Stimulated activated CD4-positive, alpha-beta T cell treated with anti-CD3 and anti-CD28 coated beads, Interleukin-2, amount 100 ng/mL, for 24 hours (primary cell): Measurements from ENCODE around the gene CDH4.

ENCODE experiments used
- DNase-seq, 2 donors: peaks; one replicate each; pipeline ENCODE4 v3.0.0-alpha.2; 2020

The CDH4 gene

DNA sequence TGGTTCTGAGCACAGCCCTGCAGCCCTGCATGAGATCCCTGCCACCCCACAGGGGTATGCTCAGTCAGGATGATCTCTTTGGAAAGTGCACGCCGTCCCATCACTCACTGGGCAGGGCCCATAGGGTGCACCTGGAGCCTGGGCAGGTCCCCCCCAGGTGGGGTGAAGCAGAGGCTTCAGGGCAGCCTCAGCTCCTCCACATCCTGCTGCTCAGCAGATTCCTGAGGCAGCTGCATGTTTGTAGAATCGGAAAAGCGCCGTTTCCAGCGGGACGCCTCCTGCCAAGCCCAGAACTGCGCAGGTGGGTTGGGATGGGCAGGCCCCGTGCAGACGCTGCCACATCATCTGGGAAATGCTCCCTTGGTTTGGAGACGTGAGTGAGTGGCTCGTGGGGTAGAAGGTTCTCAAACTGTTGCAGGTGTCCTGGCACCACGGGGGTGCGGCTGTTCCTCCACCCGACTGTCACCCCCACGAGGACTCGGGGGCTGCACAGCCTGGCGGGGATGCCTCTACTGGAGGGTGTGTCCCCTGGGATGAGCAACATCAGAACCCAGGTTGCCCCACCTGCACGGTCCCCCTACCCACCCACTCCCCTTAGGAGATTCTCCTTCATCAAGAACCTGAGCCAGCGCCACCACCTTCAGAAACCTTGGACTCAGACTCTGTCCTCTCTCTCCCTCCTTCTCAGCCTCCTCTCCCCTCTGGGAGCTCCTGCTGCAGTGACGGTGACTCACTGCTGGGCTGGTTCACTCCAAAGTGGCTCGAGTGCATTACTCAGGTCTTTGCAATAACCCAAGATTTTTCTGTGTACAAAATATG lies 479.5 kb downstream of the CDH4 start:
- DNase-seq = no peak

DNA sequence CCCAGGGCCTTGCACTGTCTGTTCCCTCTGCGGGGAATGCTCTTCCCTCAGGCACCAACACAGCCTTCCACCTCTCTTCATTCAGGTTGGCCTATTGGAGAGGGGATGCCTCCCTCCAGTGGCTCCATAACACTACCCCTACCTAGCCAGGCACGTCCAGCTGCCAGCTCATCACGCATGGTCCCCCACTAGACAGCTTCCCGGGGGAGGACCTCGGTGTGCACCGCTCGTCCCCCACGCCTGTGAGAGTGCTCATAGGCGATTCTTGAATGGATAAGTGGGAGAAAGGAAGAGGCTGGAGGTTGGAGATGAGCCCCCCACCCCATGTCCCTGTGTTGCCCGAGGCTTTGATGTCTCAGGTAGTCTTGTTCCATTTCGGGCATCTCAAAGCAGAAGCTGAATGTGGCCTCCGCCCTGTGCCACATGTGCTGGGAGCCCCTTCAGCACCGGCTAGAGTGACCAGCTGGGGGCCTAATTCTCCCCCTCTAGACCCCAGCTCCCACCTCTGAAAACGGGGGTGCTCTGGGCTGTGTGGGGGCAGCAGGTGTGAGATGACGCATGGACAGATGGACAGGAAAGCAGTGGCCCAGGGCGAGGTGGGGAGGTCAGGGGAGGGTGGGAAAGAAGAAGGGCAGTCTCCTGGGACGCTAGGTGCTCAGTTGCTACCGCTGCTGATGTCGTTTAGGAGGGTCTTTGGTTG lies 480.6 kb downstream of the CDH4 start:
- DNase-seq = no peak

DNA sequence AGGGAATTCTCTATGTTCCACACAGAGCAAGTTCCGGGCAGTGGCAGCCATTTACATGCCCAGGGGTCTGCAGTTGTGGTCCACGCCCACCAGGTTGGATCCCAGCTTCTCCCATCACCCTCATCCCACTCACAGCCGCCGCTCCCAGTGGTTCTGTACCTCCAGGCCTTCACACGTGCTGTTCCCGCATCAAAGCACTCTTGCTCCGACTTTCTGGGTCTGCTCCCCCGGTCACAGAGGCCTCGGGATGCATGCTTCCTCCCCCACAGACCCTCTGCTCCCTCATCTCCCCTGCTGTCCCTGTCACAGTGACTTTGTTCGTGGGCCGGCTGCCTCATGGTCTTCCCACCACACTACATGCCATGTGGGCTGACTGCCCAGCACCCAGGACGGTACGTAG lies 481.2 kb downstream of the CDH4 start:
- DNase-seq = no peak

DNA sequence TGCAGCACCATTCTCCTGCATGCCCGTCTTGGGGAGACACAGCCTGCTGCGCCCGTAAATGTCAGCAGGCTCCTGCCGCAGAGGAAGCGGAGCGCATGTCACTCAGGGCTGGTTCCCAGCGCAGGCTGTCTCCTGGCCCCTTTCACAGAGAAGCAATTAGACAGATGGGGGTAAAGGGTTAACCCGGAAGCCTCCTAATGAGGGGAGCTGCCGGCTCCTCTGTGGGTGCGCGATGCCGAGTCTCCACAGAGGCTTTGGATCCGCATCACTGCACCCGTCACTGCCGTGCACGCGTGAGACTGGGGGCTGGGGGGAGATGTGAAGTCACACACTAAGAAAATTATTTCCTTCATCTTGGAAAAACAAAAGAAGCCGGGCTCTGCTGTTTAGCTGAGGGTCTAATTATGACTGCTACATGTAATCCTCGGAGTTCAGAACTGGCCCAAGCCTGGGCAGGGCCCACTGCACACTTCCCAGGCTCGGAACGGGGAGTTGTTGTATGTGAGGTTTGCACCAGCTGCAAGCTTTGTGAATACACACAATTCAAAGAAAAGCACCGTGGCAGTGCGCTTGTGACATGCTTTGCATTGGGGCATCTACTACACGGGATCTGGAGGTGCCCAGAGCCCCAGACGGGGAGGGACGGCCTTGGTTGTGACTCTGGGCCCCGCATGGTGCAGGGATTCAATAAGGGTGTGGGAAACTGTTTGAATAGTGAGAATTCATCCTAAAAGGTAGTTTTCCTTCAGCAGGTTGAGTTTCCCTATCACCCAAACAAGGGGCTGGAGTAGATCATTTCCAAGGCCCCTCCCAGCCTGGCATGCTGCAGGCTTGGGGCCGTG lies 482.1 kb downstream of the CDH4 start:
- no peak for DNase-seq

DNA sequence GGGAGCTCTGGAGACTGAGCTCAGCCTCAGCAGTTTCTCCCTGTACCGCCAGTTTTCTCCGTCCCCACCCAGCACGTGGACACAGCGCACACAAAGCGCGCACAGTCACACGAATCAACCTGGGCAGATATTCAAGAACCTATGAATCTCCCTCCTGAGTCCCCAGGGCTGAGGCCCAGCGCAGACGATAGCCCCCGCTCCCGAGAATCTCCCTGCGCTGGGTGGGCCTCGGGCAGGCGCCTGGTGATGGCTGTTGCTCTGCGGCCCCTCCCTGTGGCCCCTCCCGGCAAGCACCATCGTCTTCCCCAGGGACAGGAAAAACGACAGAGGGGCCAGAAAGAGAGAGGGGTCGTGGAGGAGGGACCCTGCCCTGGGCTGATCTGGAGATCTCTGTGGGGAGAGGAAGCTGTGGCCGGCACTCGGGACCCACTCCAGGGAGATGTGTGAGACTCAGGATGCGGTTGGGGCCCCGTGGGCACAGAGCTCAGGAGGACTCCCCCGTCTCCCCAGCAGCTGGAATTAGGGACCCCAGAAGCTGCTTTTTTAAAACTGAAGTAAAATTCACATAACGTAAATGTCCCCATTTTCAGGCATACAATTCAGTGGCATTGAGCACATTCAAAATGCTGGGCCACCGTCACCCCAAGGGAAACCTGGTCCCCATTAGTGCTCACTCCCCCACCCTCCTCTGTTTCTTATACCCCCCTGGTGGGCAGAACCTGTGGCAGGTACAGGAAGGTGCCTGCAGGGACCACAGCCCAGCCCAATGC lies 482.9 kb downstream of the CDH4 start:
- DNase-seq = no peak

DNA sequence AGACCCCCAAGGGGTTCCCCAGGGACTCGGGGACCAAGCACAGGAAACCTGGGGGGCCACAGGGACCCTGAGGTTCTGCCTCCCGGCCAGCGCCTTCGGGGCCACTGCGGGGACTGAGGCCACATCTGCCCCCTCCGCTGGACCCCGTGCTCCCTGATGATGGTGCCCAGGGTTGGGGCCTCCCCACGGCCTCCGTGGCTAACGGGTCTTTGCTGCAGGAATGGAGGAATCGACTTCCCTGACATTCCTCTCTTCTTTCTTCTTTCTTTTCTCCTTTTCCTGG lies 483.4 kb downstream of the CDH4 start:
- no peak for DNase-seq

DNA sequence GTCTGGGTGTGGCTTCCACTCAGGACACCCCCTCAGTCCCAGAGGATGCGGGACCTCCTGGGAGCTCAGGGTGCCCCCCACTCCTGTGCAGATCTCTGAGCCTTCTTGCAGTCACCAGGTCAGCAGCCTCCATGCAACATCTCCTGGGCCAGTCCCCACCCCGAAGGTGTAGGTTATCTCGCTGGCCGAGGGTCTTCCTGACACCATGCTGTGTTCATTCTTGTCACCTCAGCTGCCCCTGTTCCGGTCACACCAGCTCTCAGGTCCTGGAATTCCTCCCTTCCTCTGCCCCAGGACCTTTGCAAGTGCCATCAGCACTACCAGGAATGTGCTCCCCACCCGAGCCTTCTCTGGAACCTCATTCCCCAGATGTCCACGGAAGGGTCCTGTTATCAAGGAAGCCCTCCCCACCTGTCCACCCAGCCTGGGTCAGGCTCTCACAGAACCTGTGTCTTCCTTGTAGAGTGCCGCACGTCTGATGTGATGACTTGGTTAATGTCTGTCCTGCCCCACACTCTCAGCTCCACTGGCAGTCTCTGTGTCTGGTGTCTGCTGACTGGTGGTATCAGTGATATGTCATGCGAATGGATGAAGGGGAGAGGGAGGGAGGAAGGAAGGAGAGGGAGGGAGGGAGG lies 484.1 kb downstream of the CDH4 start:
- DNase-seq = no peak

DNA sequence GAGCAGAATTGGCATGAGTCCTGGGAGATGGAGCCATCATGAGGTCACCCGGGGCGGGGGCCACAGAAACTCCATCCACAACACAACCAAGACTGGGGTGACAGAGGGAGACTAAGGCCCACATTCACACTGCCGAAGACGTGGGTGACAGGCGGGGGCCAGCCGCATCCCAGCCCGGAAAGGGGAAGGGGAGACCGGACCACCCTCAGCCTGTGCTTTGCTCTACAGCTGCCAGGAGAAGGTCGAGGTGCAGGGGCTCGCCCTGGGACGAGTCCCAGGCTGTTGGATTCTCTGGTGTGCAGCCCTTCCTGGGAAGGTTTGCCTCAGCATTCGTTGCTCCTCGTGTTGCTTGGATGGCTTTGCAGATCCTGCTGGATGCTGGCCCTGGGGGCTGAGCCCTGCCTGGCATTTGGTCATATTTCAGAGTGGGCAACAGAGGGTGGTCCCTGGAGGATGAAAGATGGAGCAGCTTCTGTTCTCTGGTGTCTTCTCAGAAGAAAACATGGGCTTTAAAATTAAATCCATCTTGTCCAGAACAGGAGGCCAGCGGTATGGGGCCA lies 484.8 kb downstream of the CDH4 start:
- DNase-seq = no peak

DNA sequence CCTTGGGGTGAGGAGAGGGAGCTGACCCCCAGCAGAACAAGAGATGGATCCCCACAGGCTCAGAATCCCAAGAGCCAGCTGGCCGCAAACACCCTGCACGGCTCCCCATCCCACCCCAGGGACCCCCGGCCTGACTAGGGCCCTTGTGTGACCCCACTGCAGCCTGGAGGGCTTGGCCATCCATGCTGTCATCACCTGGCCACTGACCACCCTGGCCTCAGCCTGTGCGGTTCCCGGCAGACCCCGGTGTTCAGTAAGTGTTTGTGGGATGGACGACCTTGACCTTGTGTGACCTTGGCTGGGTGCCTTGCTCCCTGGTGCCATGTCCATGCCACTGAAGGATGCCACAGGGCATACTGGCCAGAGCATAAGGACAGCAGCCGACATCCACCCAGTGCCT lies 485.3 kb downstream of the CDH4 start:
- no peak for DNase-seq

DNA sequence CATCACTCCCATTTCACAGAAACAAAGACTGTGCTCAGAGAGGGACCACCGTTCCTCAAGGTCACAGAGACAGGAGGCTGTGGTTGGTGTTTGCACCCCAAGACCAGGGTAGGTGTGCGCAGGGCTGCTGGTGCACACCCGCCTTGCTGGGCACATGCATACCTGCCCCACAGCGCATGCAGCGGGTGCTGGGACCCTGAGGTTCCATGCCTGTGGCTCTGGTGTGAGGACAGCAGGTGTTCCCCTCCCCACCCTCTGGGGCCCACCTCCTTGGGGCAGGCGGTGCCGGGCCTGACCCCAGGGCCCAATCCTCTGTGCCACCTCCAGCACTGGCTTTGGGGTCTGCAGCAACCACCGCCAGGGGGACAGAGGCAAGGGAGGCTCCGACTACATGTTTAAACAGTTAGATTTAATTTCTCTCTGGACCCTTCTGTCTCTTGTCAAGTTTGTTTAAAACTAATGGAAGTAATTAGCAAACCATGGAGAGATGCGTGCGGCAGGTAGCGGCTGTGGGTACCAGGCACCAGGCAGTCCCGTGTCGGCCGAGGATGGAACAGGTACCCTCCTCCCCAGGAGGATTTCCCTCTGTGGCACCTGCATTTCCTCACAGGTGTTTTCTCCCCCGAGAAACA lies 485.9 kb downstream of the CDH4 start:
- no peak for DNase-seq

DNA sequence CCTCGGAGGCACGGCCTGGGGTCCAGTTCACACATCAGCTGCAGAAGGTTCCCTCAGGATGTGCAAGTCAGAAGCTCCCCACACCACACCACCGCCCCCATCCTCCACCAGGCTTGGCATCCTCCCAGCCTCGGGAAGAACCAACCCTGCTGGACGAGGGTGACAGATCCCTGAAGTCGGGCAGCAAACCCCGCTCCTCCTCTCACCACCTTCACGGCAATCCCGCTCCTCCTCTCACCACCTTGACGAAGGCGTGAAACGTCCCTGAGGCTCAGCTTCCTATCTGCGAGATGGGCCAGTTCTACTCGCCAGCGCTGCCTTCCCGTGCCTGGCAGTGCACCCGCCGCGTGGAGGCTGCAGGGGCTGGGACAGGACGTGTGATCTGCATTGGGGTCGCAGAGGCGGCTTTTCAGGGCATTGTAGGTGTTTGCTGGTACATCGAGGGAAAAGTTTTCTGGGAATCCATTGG lies 486.6 kb downstream of the CDH4 start:
- DNase-seq = no peak

DNA sequence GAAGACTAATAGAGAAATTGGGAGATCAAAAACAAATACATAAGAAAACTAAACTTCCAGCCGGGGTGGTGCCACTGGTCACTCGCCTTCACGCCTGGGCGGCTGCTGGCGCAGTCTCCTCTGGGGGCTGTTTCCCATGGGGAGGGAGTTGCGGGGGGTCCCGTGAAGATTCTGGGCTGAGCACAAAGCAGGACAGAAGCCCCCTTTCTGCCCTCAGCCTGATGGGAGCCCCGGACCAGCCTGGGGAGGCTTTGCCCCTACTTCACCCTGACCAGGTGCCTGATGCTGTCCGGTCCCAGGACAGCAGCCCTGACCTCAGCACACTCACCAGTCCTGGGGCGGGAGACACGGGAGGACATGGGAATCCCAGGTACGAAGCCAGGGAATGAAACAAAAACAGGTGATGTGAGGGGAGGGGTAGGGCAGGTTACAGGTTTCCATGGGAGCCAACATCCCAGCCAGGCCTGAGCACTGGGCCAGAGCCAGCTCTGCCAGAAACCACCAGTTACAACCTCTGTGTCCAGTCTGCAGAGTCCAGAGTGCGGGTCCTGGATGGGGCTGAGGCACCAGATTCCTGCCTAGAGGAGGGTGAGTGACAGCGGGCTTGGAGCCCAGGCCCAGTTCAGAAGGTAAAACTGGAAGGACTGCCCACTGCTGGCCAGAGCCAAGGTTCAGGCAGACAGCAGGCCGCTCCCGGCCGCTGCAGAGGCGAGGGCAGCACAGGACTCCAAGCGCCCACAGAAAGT lies 487.2 kb downstream of the CDH4 start:
- DNase-seq = no peak

DNA sequence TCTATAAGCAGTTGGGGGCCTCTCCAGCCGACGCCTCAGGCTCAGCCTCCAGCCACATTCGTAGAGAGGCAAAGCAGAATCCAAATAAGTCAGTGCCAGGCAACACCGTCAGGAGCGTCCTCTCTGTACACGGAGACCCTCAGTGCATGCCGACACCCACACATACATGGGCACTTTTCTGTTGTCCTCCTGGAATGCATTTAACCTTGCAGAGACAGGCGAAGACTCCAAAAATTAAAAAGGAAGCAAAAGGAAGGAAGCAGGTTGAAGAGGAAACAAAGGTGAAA lies 487.7 kb downstream of the CDH4 start:
- no peak for DNase-seq

DNA sequence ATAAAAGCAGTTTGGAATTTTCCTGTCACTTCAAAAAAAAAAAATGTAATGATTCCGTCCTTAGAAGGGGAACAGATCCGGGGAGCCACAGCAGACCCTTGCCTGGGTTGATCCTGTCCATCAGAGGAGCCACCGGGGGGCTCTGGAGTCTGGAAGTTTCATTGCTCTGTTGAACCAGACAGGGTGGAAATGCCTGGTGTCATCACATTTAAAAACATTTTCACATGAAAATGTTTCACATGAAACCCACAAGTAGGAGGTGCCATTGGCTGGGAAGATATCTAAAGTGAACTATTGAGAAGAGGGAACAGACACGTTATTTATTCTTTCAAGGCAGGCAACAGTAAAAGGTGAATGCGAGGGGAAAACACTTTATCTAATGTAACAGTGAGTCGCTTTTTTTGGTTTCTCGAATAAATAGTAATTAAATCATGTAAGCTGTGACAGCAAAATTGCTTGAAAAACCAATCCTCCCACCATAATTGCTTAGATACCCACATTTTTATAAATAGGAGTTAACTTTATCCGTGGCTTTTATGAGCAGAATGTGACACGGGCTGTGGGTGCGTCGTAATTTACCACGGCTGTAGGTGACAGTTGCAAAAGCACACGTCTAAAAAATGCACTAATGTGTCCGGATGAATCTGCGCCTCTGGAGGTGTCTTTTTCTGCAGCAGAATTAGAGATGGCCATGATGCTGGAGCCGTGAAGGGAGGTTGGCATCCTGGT lies 490.2 kb downstream of the CDH4 start:
- no peak for DNase-seq

DNA sequence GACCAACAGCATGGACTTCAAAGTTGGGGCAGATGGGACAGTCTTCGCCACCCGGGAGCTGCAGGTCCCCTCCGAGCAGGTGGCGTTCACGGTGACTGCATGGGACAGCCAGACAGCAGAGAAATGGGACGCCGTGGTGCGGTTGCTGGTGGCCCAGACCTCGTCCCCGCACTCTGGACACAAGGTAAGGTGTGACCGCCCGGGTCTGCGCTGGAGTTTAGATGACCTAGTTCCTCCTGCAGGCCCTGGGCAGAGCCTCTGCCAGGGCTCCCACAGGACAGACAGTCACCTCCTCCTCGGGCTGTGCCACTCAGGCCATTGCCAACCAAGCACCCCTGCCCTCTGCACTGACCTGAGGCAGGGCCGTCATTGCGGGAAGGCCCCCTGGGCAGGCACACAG lies 491.5 kb downstream of the CDH4 start:
- DNase-seq = no peak

DNA sequence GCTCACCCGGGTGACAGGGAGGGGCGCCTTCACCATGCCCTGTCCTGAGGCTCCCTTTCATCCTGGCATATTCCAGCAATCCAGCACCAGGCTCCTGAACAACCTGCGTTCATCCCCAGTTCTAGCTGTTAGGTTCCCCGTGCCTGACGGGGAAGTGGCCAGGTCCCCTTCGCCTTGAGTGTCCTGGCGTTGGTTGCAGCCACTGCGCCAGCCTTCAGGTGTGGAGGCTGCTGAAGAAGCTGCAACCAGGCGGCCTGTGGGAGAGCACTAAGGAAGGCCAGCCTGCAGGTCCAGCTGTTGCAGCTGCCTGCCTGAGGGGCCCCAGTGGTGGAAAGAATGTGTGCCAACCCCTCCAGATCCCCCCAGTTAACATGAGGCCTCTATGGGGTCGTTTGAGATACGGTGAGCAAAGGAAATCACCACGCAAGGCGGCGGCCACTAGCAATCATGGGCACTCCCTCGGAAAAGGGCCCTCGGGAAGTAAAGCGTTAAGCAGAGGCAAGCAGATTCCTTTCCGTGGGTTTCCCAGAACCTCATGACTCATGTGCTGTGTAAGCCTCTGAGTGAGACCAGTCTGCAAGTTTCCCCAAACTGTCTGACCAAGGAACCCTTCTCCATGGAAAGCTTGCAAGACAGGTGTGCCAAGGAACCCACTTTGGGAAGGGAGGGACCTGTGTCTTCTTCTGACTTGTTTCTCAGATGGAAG lies 492.8 kb downstream of the CDH4 start:
- DNase-seq = no peak

DNA sequence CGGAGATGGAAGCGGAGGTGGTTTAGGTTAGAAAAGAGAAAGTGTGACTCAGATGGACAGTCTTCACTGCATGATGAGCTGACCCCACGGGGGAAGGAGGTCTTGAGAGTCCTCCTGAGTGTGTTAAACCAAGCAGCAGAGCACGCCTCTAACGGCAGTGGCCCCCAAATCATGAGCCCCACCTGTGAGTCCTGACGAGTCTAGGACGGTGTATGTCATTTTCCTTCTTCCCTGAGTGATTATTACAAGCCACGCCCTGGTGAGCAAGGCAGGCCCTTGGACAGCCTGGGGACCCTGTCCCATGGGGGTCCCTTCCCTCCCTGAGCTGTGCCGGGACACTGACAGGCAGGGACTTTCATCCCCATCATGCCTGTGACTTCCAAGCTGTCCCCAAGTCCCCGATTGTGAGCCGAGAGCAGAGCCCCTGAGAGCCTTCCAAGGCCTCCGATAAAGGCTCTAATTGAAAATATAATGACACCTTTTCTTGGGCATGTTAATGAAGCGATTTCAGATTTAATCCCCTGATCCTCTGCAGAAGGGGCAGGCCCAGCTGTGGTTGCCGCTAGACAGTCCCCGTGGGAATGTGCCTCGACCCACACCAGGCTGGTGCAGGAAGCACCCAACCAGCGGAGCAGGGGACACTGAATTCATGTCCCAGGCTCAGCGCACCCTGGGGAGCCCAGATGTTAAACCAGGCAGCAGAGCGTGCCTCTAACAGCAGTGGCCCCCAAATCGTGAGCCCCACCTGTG lies 493.5 kb downstream of the CDH4 start:
- no peak for DNase-seq

DNA sequence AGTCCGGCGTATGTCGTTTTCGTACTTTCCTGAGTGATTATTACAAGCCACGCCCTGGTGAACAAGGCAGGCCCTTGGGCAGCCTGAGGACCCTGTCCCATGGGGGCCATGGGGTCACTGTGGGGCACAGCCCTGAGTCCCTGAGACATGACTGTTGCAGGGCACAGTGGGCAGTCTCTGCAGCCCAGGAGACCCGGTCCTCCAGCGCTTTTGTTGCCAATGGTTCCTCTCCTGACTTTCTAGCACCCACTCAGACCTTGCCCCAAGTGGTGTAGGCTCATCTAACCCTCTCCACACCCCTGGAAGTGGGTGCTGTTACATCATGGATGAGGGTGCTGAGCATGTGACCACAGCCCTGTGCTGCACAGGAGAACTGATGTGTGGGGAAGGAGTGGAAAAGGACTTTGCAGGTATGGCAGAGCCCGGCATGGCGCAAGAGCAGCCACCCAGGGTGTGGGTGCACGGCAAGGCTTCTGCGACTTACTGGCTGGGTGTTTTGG lies 494.1 kb downstream of the CDH4 start:
- DNase-seq = no peak

DNA sequence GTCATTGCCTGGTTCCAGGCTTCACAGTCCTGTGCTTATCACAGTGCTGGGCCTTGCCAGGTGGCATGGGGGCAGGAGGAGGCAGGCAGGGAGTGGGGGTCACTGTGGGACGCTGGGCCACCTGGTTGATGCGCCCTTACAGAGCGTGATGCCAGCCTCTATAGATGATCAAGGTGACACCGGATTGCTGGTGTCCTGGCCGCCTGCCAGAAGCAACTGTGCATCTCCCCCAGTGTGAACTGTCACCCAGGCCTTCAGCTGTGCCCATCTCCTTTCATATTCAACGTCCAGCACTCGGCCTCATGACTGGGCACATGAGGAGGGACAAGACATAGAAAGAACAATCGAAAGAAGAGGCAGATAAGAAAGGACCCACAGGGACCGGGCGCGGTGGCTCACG lies 494.7 kb downstream of the CDH4 start:
- no peak for DNase-seq
